Epidermal melanocyte (primary cell): ENCODE measurements around the gene UNC79.
A peak's percentile ranks its signal among the peaks of the same experiment; 100 is the strongest.
"Not testable (repeated sequence)": the region's sequence is repeated elsewhere in the genome, so short reads cannot be mapped to it uniquely, and the experiment has no call there.

Source experiments
- DNase-seq: peaks from one replicate; pipeline ENCODE4 v3.0.0; 2011; ENCODE audit warnings: low spot score; ENCODE audit not compliant: insufficient read length

The UNC79 gene

GRCh38 chr14:93493054-93493453 lies 62.3 kb downstream of the UNC79 start:
- DNase-seq = no peak

- not testable (repeated sequence) for DNase-seq
Measured at GRCh38 chr14:93493622-93494021, 62.9 kb downstream of the UNC79 start.

GRCh38 chr14:93496856-93497741 lies 66.4 kb downstream of the UNC79 start:
- no peak for DNase-seq

- no peak for DNase-seq
Measured at GRCh38 chr14:93510056-93510455, 79.3 kb downstream of the UNC79 start.

GRCh38 chr14:93511001-93511400 lies 80.3 kb downstream of the UNC79 start:
- DNase-seq = no peak

GRCh38 chr14:93520053-93520607 lies 89.4 kb downstream of the UNC79 start:
- DNase-seq = no peak

- no peak for DNase-seq
Measured at GRCh38 chr14:93522221-93522620, 91.5 kb downstream of the UNC79 start.

- DNase-seq = not testable (repeated sequence)
Measured at GRCh38 chr14:93525216-93525615, 94.5 kb downstream of the UNC79 start.

GRCh38 chr14:93525696-93526451 lies 95.1 kb downstream of the UNC79 start:
- no peak for DNase-seq

GRCh38 chr14:93527203-93527607 lies 96.5 kb downstream of the UNC79 start:
- no peak for DNase-seq

GRCh38 chr14:93528884-93529558 lies 98.3 kb downstream of the UNC79 start:
- DNase-seq = no peak

- DNase-seq = no peak
Measured at GRCh38 chr14:93531644-93532043, 100.9 kb downstream of the UNC79 start.

GRCh38 chr14:93532541-93532940 lies 101.8 kb downstream of the UNC79 start:
- no peak for DNase-seq

- no peak for DNase-seq
Measured at GRCh38 chr14:93533437-93533836, 102.7 kb downstream of the UNC79 start.

GRCh38 chr14:93533842-93534241 lies 103.1 kb downstream of the UNC79 start:
- DNase-seq = no peak

GRCh38 chr14:93535537-93535936 lies 104.8 kb downstream of the UNC79 start:
- no peak for DNase-seq

- DNase-seq = no peak
Measured at GRCh38 chr14:93536945-93537344, 106.2 kb downstream of the UNC79 start.

- DNase-seq = no peak
Measured at GRCh38 chr14:93537951-93538350, 107.2 kb downstream of the UNC79 start.

GRCh38 chr14:93538413-93538812 lies 107.7 kb downstream of the UNC79 start:
- no peak for DNase-seq

- DNase-seq = no peak
Measured at GRCh38 chr14:93540235-93540634, 109.5 kb downstream of the UNC79 start.

GRCh38 chr14:93543766-93544165 lies 113.0 kb downstream of the UNC79 start:
- peak; percentile 19 for DNase-seq

- DNase-seq = no peak
Measured at GRCh38 chr14:93544212-93544611, 113.5 kb downstream of the UNC79 start.
